ENCODE measurements around the gene CCNL2.

CCNL2 gene

DNA sequence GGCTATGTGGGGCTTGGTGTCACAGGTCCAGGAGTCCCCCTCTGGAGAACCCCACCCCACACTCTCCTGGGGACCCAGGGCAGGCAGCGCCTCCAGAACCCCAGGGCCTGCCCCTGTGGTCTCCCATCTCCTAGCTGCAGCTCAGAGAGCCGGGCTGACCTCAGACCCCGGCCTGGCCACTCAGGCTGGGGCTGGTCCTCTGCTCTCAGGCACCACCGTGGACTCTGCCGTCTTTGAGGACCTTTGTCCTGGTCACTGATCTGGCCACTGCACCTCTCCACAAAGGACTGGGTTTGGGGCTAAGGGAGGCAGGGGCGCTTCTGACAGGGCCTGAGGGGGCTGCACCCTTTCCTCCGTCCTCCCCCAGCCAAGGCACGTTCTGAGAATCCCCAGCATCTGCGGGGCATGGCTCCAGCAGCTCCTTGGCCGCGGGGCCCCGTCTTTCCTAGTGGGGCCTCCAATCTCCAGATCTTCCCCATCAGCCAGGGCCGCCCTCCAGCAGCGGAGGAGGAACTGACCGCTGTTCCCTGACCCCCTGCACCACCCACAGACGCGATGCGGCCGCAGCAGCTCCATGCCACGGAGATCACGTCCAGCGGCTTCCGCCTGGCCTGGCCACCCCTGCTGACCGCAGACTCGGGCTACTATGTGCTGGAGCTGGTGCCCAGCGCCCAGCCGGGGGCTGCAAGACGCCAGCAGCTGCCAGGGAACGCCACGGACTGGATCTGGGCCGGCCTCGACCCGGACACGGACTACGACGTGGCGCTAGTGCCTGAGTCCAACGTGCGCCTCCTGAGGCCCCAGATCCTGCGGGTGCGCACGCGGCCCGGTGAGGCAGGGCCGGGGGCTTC lies 39.6 kb upstream of the CCNL2 start:
- no peak for DNase-seq (ENCODE audit: low read depth)
- no peak overlapping the region for H3K4me3 ChIP-seq (ENCODE audit: low read length)
- TF ChIP-seq, protein P1, sequence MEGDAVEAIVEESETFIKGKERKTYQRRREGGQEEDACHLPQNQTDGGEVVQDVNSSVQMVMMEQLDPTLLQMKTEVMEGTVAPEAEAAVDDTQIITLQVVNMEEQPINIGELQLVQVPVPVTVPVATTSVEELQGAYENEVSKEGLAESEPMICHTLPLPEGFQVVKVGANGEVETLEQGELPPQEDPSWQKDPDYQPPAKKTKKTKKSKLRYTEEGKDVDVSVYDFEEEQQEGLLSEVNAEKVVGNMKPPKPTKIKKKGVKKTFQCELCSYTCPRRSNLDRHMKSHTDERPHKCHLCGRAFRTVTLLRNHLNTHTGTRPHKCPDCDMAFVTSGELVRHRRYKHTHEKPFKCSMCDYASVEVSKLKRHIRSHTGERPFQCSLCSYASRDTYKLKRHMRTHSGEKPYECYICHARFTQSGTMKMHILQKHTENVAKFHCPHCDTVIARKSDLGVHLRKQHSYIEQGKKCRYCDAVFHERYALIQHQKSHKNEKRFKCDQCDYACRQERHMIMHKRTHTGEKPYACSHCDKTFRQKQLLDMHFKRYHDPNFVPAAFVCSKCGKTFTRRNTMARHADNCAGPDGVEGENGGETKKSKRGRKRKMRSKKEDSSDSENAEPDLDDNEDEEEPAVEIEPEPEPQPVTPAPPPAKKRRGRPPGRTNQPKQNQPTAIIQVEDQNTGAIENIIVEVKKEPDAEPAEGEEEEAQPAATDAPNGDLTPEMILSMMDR (conservative IDR thresholded peaks at IDR 0.05; ENCODE audit: low read length): no peak

DNA sequence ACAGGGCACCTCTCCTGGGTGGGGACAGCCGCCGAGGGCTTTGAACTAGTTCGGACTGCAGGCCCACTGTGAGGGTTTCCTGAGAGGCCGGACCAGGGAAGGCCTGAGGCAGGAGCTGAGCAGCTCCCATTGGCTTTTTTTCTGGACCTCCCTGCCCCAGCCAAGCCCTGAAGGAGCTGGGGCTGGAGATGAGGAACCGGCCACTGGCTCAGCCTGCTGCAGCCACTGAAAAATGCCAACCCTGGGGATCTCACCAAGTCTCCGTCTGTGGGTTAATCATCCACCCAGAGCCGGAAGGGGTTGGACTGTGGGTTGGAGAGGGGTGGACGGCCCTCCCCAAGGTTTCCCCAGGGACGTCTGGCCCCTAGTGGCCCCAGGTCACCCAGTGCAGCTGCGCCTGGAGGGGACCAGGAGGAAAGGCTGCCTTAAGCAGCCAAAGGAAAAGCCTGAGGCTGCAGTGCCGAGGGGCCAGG lies 38.8 kb upstream of the CCNL2 start:
- TF ChIP-seq, protein P1 (conservative IDR thresholded peaks at IDR 0.05; ENCODE audit: low read length): no peak
- no peak for DNase-seq (ENCODE audit: low read depth)
- no peak overlapping the region for H3K4me3 ChIP-seq (ENCODE audit: low read length)

DNA sequence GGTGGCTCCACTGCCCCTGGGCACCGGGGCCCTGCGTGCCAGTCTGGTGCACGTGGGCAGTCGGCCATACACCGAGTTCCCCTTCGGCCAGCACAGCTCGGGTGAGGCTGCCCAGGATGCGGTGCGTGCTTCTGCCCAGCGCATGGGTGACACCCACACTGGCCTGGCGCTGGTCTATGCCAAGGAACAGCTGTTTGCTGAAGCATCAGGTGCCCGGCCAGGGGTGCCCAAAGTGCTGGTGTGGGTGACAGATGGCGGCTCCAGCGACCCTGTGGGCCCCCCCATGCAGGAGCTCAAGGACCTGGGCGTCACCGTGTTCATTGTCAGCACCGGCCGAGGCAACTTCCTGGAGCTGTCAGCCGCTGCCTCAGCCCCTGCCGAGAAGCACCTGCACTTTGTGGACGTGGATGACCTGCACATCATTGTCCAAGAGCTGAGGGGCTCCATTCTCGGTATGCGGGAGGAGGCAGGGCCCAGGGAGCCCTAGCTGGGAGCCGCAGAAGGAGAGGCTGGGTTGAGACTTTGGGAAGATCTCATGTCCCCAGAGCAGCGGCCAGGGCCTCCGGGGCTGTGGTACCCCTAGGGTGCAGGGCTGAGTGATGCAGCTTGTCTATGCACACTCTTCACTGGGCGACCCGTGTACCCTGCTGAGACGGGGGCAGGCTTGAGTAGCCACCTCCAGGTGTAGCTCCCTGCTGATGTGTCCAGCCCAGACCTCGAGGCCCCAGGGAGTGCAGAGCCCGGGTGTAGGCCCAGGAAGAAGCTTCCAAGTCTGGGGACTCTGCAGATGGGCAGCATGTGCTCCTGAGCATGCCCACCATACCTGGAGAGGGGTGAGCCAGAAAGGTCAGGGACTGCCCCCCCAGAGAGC lies 38.1 kb upstream of the CCNL2 start:
- TF ChIP-seq, protein P1 (conservative IDR thresholded peaks at IDR 0.05; ENCODE audit: low read length): no peak
- no peak for DNase-seq (ENCODE audit: low read depth)
- no peak overlapping the region for H3K4me3 ChIP-seq (ENCODE audit: low read length)

DNA sequence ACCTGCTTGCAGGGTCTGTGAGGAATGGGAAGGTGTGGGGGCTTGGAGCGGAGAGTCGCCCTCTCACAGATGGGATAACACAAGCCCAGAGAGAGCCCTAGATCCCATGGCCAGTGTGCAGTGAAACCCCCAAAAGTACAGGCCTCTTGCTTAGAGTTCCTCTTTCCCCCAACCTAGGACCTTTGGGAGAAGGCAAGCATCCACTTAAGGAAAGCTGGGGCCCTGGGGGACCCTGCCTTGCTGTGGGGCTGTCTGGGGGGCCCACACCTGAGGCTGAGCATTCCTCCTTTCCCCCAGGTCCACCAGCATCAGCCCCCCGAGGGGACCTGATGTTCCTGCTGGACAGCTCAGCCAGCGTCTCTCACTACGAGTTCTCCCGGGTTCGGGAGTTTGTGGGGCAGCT lies 37.5 kb upstream of the CCNL2 start:
- H3K4me3 ChIP-seq (ENCODE audit: low read length): no peak overlapping the region
- no peak for DNase-seq (ENCODE audit: low read depth)
- TF ChIP-seq, protein P1 (conservative IDR thresholded peaks at IDR 0.05; ENCODE audit: low read length): no peak

DNA sequence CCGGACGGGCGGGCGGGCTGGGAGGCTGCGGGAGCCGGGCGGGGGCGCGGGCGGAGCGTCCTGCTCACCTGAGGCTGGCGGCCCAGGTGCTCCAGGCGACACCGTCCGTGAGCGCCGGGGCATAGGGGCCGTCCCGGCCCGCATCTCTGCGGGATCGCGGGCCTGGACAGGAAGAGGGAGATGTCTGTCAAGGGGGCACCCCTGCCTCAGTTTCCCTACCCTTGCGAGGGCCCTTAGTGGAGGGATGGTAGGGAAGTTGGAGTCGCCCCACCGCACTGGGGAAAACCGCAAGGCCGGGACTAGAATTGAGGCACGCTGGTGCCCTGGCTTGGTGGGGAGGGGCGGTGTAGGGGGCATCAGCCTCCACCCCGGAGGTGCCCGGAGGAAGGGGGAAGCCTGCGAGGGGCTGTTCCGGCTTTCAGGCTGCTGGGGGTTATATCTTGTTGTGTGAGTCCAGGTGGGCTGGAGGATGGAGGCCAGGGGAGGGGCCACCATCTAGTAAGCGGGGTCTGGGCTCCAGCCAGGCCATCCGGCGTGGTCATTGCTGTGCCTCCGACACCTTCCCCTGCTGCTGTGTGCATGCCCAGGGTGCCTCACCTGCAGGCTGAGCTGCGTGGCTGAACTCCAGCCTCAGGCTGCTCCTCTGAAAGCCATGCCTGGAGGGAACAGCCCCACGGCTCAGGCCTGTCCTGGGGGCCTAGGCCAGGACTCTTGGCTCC lies 36.9 kb upstream of the CCNL2 start:
- H3K4me3 ChIP-seq (ENCODE audit: low read length): peak overlapping the region; percentile 48
- TF ChIP-seq, protein P1 (conservative IDR thresholded peaks at IDR 0.05; ENCODE audit: low read length): no peak
- DNase-seq (ENCODE audit: low read depth): no peak

GRCh38 chr1:1435106-1435903 lies 36.2 kb upstream of the CCNL2 start, which contains the start of gene VWA1:
Gene VWA1, plus strand, starts transcription at chr1:1435690. Its CDS starts 59 bp downstream, at chr1:1435749.
- peak within 1 kb of the TSS; percentile 50 for H3K4me3 ChIP-seq (ENCODE audit: low read length)
- TF ChIP-seq, protein P1 (conservative IDR thresholded peaks at IDR 0.05; ENCODE audit: low read length): no peak
- DNase-seq (ENCODE audit: low read depth): peak; percentile 55
